Right lobe of liver (tissue), 6 donors: Measurements from ENCODE around the gene DCDC2C. TPM values are rescaled to one million over a fixed set of nuclear protein-coding genes. Genes with fewer than 3 reads are reported as not detected.

Experiments used
- ATAC-seq, 4 donors: fragments of 200-7000 bp; cut with Tn5 transposase; one replicate each; pipeline ENCODE4 v1.9.1; 2020; ENCODE audit warnings: mild to moderate bottlenecking in 4 of 4, moderate library complexity in 4 of 4
- DNase-seq, 3 donors: peaks; one replicate each; pipeline ENCODE4 v3.0.0-alpha.2; 2020
- H3K27ac ChIP-seq, 3 donors: fragments of 200-600 bp; one replicate each; pipeline ENCODE4 v1.8.0; 2022
- H3K27me3 ChIP-seq, 2 donors: fragments of 200-600 bp; one replicate each; pipeline ENCODE4 v1.8.0; 2022
- H3K36me3 ChIP-seq, 4 donors: fragments of 200-600 bp; sonication (generic) in 1 of 4; one replicate each; pipeline versions ENCODE4 v1.5.1 to v1.8.0; 2017 to 2022; ENCODE audit warnings: control low read depth in 1 of 4
- H3K4me1 ChIP-seq, 4 donors: fragments of 200-600 bp; sonication (generic) in 1 of 4; one replicate each; pipeline versions ENCODE4 v1.5.1 to v1.8.0; 2017 to 2022; ENCODE audit warnings: control low read depth in 1 of 4
- H3K4me3 ChIP-seq, 3 donors: fragments of 200-600 bp; one replicate each; pipeline ENCODE4 v1.8.0; 2022
- H3K9me3 ChIP-seq, 4 donors: fragments of 200-600 bp; sonication (generic) in 1 of 4; one replicate each; pipeline versions ENCODE4 v1.5.1 to v1.8.0; 2017 to 2022; ENCODE audit warnings: control low read depth in 1 of 4
- CTCF ChIP-seq, 4 donors: fragments of 200-600 bp in 3 of 4; fragments of 450-650 bp in 1 of 4; IDR thresholded peaks; one replicate each; pipeline versions ENCODE4 v1.5.1 to v1.8.0; 2016 to 2022; ENCODE audit warnings: antibody characterized with exemption in 4 of 4, mild to moderate bottlenecking in 2 of 4
- POLR2A ChIP-seq: fragments of 450-650 bp; IDR thresholded peaks from one replicate; pipeline ENCODE4 v1.6.1; 2017; ENCODE audit warnings: antibody characterized with exemption, mild to moderate bottlenecking
- WGBS: methylation state at CpG from one replicate; pipeline ENCODE4 v1.1.6; 2018; ENCODE audit warnings: low coverage, low lambda C conversion rate; ENCODE audit not compliant: insufficient coverage; ENCODE audit errors: missing lambda C conversion rate; 5-methylcytosine and 5-hydroxymethylcytosine counted together
- intact Hi-C, 2 donors: fragments of 100-400 bp; cut with DNase I; formaldehyde crosslinking; loops; one replicate each; pipeline versions ENCODE4 v1.11.2 to v1.14.1; 2022
- total RNA-seq, 6 experiments: library from RNA; depleted of rRNA in 2 of 6; stranded (reverse); fragments of >200 nt in 2 of 6; fragmentation: NEBNext Ultra II Directional in 3 of 6; extraction: Animal tissue kit (Norgen Biotek cat#: 25700) in 3 of 6; gene quantifications; one replicate each; pipeline versions ENCODE4 v1.1.0 to v1.2.4, GENCODE V29; 2016 to 2023
- donor health status: DM: no; HTN: yes; CAD: no.
- donor health status: DM: no; HTN: no; CAD: no.
- donor health status: DM: no; HTN: no; CAD: no.
- donor health status: DM: no; HTN: yes; CAD: no.
- donor health status: DM: no; HTN: yes; CAD: no.

The DCDC2C gene
- total RNA-seq, 6 experiments from 2014 or later: not detected

GRCh38 chr2:3805201-3805939, 102.0 kb downstream of the DCDC2C start:
- DNase-seq (peak in 2 of 3 donors; percentile 52 to 63), ATAC-seq (peak; percentile 86 to 94 (median 87))
- H3K4me1 ChIP-seq: no peaks in the 10 kb centered on the region
- no peak overlapping the region for H3K4me3 ChIP-seq
- H3K27me3 ChIP-seq: no peaks in the 10 kb centered on the region
- no peaks in the 10 kb centered on the region for H3K36me3 ChIP-seq
- no peaks in the 10 kb centered on the region for H3K9me3 ChIP-seq
- no peak overlapping the region for H3K27ac ChIP-seq
- intact Hi-C loops: no loop called here
- no peak for TF ChIP-seq POLR2A
- TF ChIP-seq CTCF (IDR thresholded peaks at IDR 0.05): peak in 3 of 4 donors; percentile 52 to 61 (median 58)
- 46% methylated on average over 15 of the region's 15 CpGs for WGBS

GRCh38 chr2:3806168-3806567, 102.8 kb downstream of the DCDC2C start:
- no peaks in the 10 kb centered on the region for H3K36me3 ChIP-seq

GRCh38 chr2:3806730-3807129, 103.4 kb downstream of the DCDC2C start:
- no peaks in the 10 kb centered on the region for H3K36me3 ChIP-seq
- intact Hi-C loops: no loop called here

More at GRCh38 chr2:3806168-3806567, 102.8 kb downstream of the DCDC2C start:
- no peak for ATAC-seq
- intact Hi-C loops: no loop called here
- H3K27ac ChIP-seq: no peak overlapping the region
- 39% methylated on average over 6 of the region's 10 CpGs for WGBS
- no peaks in the 10 kb centered on the region for H3K4me1 ChIP-seq
- no peaks in the 10 kb centered on the region for H3K27me3 ChIP-seq
- DNase-seq: no peak
- no peaks in the 10 kb centered on the region for H3K9me3 ChIP-seq
- H3K4me3 ChIP-seq: no peak overlapping the region
- no peak for TF ChIP-seq CTCF (IDR thresholded peaks at IDR 0.05)
- no peak for TF ChIP-seq POLR2A

GRCh38 chr2:3807853-3808252, 104.5 kb downstream of the DCDC2C start:
- WGBS: 80% methylated on average over 3 of the region's 3 CpGs
- Histone ChIP-seq H3K27ac (no peak overlapping the region), H3K27me3 (no peaks in the 10 kb centered on the region), H3K4me3 (no peak overlapping the region), H3K9me3 (no peaks in the 10 kb centered on the region), H3K36me3 (no peaks in the 10 kb centered on the region), H3K4me1 (no peaks in the 10 kb centered on the region)
- intact Hi-C loops: no loop called here
- TF ChIP-seq POLR2A: no peak
- TF ChIP-seq CTCF (IDR thresholded peaks at IDR 0.05): no peak
- ATAC-seq (no peak), DNase-seq (no peak)

More at GRCh38 chr2:3806730-3807129, 103.4 kb downstream of the DCDC2C start:
- H3K9me3 ChIP-seq: no peaks in the 10 kb centered on the region
- H3K4me1 ChIP-seq: no peaks in the 10 kb centered on the region
- H3K27me3 ChIP-seq: no peaks in the 10 kb centered on the region
- H3K27ac ChIP-seq: no peak overlapping the region
- WGBS: 53% methylated on average over 6 of the region's 7 CpGs
- no peak for TF ChIP-seq POLR2A
- TF ChIP-seq CTCF (IDR thresholded peaks at IDR 0.05): no peak
- DNase-seq (no peak), ATAC-seq (no peak)
- H3K4me3 ChIP-seq: no peak overlapping the region
